CD14-positive monocyte (primary cell): ENCODE measurements around the gene C1QTNF6. TPM values are rescaled to one million over a fixed set of nuclear protein-coding genes. Genes with fewer than 3 reads are reported as not detected.

Experiments
- DNase-seq, 3 donors: peaks; one replicate each; pipeline ENCODE4 v3.0.0-alpha.2; 2011 to 2022
- H2AFZ ChIP-seq: 2 replicates; pipeline ENCODE4 v1.6.0; 2012; ENCODE audit warnings: mild to moderate bottlenecking, low read depth, low read length, inconsistent platforms; ENCODE audit not compliant: insufficient read depth, poor library complexity, severe bottlenecking
- H3K27ac ChIP-seq, 2 donors: 1 replicate in 1 of 2; 2 replicates in 1 of 2; pipeline ENCODE4 v1.5.1; 2012 to 2013; ENCODE audit warnings: low read length in 2 of 2, control low read depth in 1 of 2, inconsistent platforms in 1 of 2, low read depth in 1 of 2, mild to moderate bottlenecking in 1 of 2
- H3K27me3 ChIP-seq, 2 donors: one replicate each; pipeline versions ENCODE4 v1.6.0 to v1.6.1; 2011 to 2013; ENCODE audit warnings: low read length in 2 of 2; ENCODE audit not compliant: control insufficient read depth in 2 of 2, insufficient read depth in 2 of 2
- H3K36me3 ChIP-seq, 2 donors: replicated peaks in 1 of 2; 1 replicate in 1 of 2; 2 replicates in 1 of 2; pipeline versions ENCODE4 v1.5.1 to v1.6.1; 2012 to 2013; ENCODE audit warnings: low read length in 2 of 2, control low read depth in 1 of 2, inconsistent platforms in 1 of 2, mild to moderate bottlenecking in 1 of 2; ENCODE audit not compliant: insufficient read depth in 2 of 2, control insufficient read depth in 1 of 2
- H3K4me1 ChIP-seq, 2 donors: 1 replicate in 1 of 2; 2 replicates in 1 of 2; pipeline versions ENCODE4 v1.5.1 to v1.6.1; 2012 to 2013; ENCODE audit warnings: low read length in 2 of 2, control low read depth in 1 of 2, inconsistent platforms in 1 of 2, mild to moderate bottlenecking in 1 of 2, moderate library complexity in 1 of 2; ENCODE audit not compliant: insufficient read depth in 2 of 2, control insufficient read depth in 1 of 2
- H3K4me2 ChIP-seq: replicated peaks from 2 replicates; pipeline ENCODE3; 2012; ENCODE audit warnings: low read length, moderate library complexity, mild to moderate bottlenecking; ENCODE audit not compliant: poor library complexity, severe bottlenecking; ENCODE audit errors: extremely low read depth
- H3K4me3 ChIP-seq, 3 experiments: fragments of 200-600 bp in 1 of 3; sonication (generic) in 1 of 3; replicated peaks in 1 of 3; 1 replicate in 2 of 3; 2 replicates in 1 of 3; pipeline ENCODE4 v1.5.1; 2011 to 2013; ENCODE audit warnings: low read length in 3 of 3, mild to moderate bottlenecking in 3 of 3, control low read depth in 2 of 3, low read depth in 2 of 3, inconsistent platforms in 1 of 3, moderate library complexity in 1 of 3
- H3K79me2 ChIP-seq: 2 replicates; pipeline ENCODE4 v1.6.0; 2012; ENCODE audit warnings: mild to moderate bottlenecking, control low read depth, inconsistent platforms, low read length, moderate library complexity; ENCODE audit not compliant: insufficient read depth
- H3K9ac ChIP-seq: 2 replicates; pipeline ENCODE4 v1.6.0; 2017; ENCODE audit warnings: low read length, mild to moderate bottlenecking; ENCODE audit not compliant: insufficient read depth, poor library complexity, severe bottlenecking
- H3K9me3 ChIP-seq, 2 donors: replicated peaks in 1 of 2; 1 replicate in 1 of 2; 2 replicates in 1 of 2; pipeline versions ENCODE4 v1.5.1 to v1.6.1; 2012 to 2013; ENCODE audit warnings: low read length in 2 of 2, control low read depth in 1 of 2; ENCODE audit not compliant: control insufficient read depth in 1 of 2, insufficient read depth in 1 of 2
- H4K20me1 ChIP-seq: 2 replicates; pipeline ENCODE4 v1.6.0; 2012; ENCODE audit warnings: mild to moderate bottlenecking, low read length, control low read depth, moderate library complexity; ENCODE audit not compliant: insufficient read depth
- H3K27ac Mint-ChIP-seq, 7 donors: one replicate each; pipeline ENCODE4 v1.8.0; 2020; ENCODE audit warnings: mild to moderate bottlenecking in 7 of 7, mixed read lengths in 7 of 7, moderate library complexity in 6 of 7, inconsistent platforms in 2 of 7
- H3K27me3 Mint-ChIP-seq, 3 donors: one replicate each; pipeline ENCODE4 v1.8.0; 2021 to 2022; ENCODE audit warnings: low read depth in 3 of 3, mild to moderate bottlenecking in 3 of 3, mixed read lengths in 3 of 3, moderate library complexity in 3 of 3, inconsistent platforms in 1 of 3
- H3K36me3 Mint-ChIP-seq, 2 donors: one replicate each; pipeline ENCODE4 v1.8.0; 2020; ENCODE audit warnings: mixed read lengths in 2 of 2, inconsistent platforms in 1 of 2, mild to moderate bottlenecking in 1 of 2
- H3K4me1 Mint-ChIP-seq: one replicate; pipeline ENCODE4 v1.8.0; 2020; ENCODE audit warnings: mild to moderate bottlenecking, mixed read lengths
- H3K4me3 Mint-ChIP-seq, 2 donors: one replicate each; pipeline ENCODE4 v1.8.0; 2020; ENCODE audit warnings: mild to moderate bottlenecking in 2 of 2, mixed read lengths in 2 of 2, moderate library complexity in 1 of 2
- H3K9me3 Mint-ChIP-seq, 7 donors: one replicate each; pipeline ENCODE4 v1.8.0; 2020 to 2022; ENCODE audit warnings: mixed read lengths in 7 of 7, mild to moderate bottlenecking in 6 of 7, moderate library complexity in 6 of 7, inconsistent platforms in 2 of 7
- CTCF ChIP-seq: fragments of 200-600 bp; IDR thresholded peaks from one replicate; pipeline ENCODE4 v1.8.0; 2022; ENCODE audit warnings: antibody characterized with exemption, mild to moderate bottlenecking
- WGBS: methylation state at CpG from one replicate; pipeline ENCODE4 v1.1.5; 2013; ENCODE audit warnings: missing lambda C conversion rate; ENCODE audit not compliant: insufficient coverage; 5-methylcytosine and 5-hydroxymethylcytosine counted together
- intact Hi-C, 2 donors: fragments of 100-400 bp; cut with micrococcal nuclease; formaldehyde crosslinking; loops; one replicate each; pipeline versions ENCODE4 v1.15.0 to v1.15.1; 2023
- polyA plus RNA-seq, 3 donors: library from polyadenylated mRNA; depleted of rRNA in 1 of 3; unstranded in 2 of 3; stranded (reverse) in 1 of 3; fragments of 300-500 nt in 2 of 3; fragments of >200 nt in 1 of 3; fragmentation: Illumina TruSeq in 2 of 3; gene quantifications; 1 replicate in 2 of 3; 2 replicates in 1 of 3; pipeline ENCODE4 v1.2.3, GENCODE V29; 2012 to 2021

The C1QTNF6 gene
- polyA plus RNA-seq, 3 donors = 0.14 to 2.3 (median 0.24) TPM

- intact Hi-C loops = loop anchor here (1.0 to 5.0 kb wide), 4 partner anchors 32 to 121 kb away; no protein-coding TSS in a partner anchor
- Histone ChIP-seq H3K4me2 (peak overlapping the region; percentile 81), H3K4me1 (peaks cover 14 to 22% of the 10 kb centered on the region in 2 donors), H3K27ac (peak overlapping the region; percentile 79 to 81), H3K4me3 (peak overlapping the region; percentile 57 to 79 (median 59)), H3K9ac (peak overlapping the region; percentile 82), H4K20me1 (peaks cover 6% of the 10 kb centered on the region), H3K27me3 (no peaks in the 10 kb centered on the region), H3K9me3 (no peaks in the 10 kb centered on the region), H3K79me2 (no peaks in the 10 kb centered on the region), H3K36me3 (no peaks in the 10 kb centered on the region), H2AFZ (peak overlapping the region; percentile 96)
- Mint-ChIP-seq H3K36me3 (no peaks in the 10 kb centered on the region), H3K27me3 (peaks cover 0 to 4% (median 1%) of the 10 kb centered on the region in 3 donors), H3K9me3 (no peaks in the 10 kb centered on the region), H3K4me3 (peak overlapping the region; percentile 79 to 82), H3K27ac (peak overlapping the region; percentile 78 to 93 (median 90)), H3K4me1 (peaks cover 14% of the 10 kb centered on the region)
- TF ChIP-seq CTCF = peak; percentile 96
- 3% methylated on average over 40 of the region's 51 CpGs for WGBS
- peak; percentile 68 to 81 (median 71) for DNase-seq
Measured at GRCh38 chr22:37198258-37199102, 10.4 kb upstream of the C1QTNF6 start.

DNA sequence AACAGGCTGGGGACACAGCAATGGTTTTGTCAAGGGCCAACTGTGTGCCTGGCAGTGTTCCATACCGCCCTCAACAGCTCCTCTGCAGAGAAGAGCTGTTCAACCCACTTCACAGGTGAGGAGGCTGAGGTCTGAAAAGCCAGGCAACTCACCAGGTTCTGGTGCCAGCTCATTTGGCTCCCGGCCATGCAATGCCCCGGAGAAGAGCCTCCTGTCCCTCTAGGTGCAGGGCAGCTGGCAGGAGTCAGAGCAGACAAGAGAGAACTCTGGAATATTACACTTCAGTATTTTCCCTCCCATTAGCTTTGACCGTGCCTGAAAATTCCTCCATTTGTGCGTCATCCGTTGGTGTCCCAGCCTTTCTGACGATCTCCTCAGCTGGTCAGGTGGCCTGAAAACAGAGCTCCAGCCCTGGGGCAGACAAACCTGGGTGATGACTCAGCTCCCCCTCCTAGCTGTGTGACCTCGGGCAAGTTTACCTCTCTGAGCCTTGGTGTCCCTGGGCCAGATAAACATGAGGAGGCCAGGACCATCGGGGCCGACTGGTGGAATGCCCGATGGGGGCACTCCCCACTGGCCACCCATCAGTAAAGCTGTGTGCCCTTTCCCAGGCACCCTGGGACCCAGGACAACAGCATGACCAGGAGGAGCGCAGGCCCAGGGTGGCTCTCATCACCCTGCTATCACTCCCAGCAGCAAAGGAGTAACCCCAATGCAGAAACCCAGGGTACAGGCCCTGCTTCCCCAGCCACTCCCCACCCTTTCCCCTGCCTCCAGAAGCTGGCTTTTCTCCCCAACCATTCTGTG is 9.6 kb upstream of the C1QTNF6 start:
- peaks cover 0 to 4% (median 1%) of the 10 kb centered on the region in 3 donors for H3K27me3 Mint-ChIP-seq
- no peaks in the 10 kb centered on the region for H3K9me3 Mint-ChIP-seq
- H3K36me3 Mint-ChIP-seq = no peaks in the 10 kb centered on the region
- peak overlapping the region in 3 of 7 donors; percentile 27 to 75 (median 40) for H3K27ac Mint-ChIP-seq
- H3K4me1 ChIP-seq = peaks cover 14 to 22% of the 10 kb centered on the region in 2 donors
- H3K4me3 Mint-ChIP-seq = no peak overlapping the region
- no peaks in the 10 kb centered on the region for H3K79me2 ChIP-seq
- H3K4me2 ChIP-seq = no peak overlapping the region
- H3K27ac ChIP-seq = no peak overlapping the region
- H3K4me1 Mint-ChIP-seq = peaks cover 14% of the 10 kb centered on the region
- H3K9ac ChIP-seq = peak overlapping the region; percentile 82
- TF ChIP-seq CTCF = no peak
- intact Hi-C loops = loop anchor here (1.0 to 5.0 kb wide), 4 partner anchors 31 to 120 kb away; no protein-coding TSS in a partner anchor
- H3K27me3 ChIP-seq = no peaks in the 10 kb centered on the region
- H3K4me3 ChIP-seq = no peak overlapping the region
- no peaks in the 10 kb centered on the region for H3K36me3 ChIP-seq
- H3K9me3 ChIP-seq = no peaks in the 10 kb centered on the region
- WGBS = 85% methylated on average over 12 of the region's 12 CpGs
- peaks cover 6% of the 10 kb centered on the region for H4K20me1 ChIP-seq
- no peak overlapping the region for H2AFZ ChIP-seq
- no peak for DNase-seq
